Subcutaneous adipose tissue (tissue), 4 donors: ENCODE measurements around the gene BCOR. TPM values are rescaled to one million over a fixed set of nuclear protein-coding genes. Genes with fewer than 3 reads are reported as not detected.

Experiments
- CTCF ChIP-seq: fragments of 450-650 bp; IDR thresholded peaks from one replicate; pipeline ENCODE4 v1.5.1; 2016; ENCODE audit warnings: low read depth, mild to moderate bottlenecking, control low read depth, antibody characterized with exemption, moderate library complexity
- total RNA-seq, 4 donors: library from RNA; depleted of rRNA; stranded (reverse); fragments of >200 nt; gene quantifications; one replicate each; pipeline ENCODE4 v1.1.0, GENCODE V29; 2016

BCOR gene
- total RNA-seq, result 10 to 100 TPM in 1 of 4 donors, 1 to 10 TPM in 3; 9.3 to 17.1 (median 9.5) TPM

- TF ChIP-seq CTCF, result no peak
Observed at GRCh38 chrX:40097504-40098263, at the start of gene BCOR. Gene BCOR (minus strand): TSS chrX:40097958. CDS start chrX:40077929, 20,029 bp downstream.

- TF ChIP-seq CTCF, result no peak
Observed at GRCh38 chrX:40147126-40147952, 49.6 kb upstream of the BCOR start.

DNA sequence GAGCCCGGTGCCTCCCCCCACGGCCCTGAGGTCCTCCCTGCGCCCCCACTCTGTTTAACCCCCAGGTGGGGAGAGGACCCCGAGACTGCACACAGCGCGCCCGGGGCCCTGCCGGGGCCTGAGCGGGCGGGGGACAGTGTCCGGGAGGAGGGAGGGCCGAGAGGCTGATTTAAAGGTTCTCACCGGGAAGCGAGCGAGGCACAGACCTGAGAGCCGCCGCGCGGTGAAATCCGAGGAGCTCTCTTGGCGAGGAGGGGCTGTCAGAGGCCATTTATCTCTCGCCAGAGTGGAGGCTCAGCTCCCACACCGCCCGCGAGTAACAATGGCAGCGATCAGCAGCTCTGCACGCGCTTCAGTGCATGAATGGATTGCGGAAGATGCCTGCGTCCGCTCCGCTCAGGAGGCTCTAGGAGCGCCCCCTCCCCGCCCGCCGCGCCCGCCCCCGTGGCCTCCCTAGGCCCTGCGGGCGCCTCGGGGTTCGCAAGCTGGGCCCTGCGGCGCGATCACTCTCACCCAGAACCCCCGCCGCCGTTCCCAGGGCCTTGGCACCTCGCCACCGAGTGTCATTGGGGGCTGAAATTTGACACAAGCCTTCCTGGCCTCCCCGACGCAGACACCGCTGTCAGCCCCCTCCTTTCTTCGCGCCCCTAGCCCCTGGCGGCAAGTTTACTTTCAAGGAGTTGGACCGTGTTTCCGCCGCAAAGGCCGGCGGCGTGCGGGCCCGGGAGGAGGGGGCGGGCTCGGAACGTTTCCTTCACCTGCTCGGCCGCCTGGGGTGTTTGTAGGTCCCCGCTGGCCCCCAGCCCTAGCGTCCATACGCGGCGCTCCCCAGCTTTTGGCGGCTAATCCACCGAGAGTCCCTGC lies 48.7 kb upstream of the BCOR start:
- TF ChIP-seq CTCF, result no peak

DNA sequence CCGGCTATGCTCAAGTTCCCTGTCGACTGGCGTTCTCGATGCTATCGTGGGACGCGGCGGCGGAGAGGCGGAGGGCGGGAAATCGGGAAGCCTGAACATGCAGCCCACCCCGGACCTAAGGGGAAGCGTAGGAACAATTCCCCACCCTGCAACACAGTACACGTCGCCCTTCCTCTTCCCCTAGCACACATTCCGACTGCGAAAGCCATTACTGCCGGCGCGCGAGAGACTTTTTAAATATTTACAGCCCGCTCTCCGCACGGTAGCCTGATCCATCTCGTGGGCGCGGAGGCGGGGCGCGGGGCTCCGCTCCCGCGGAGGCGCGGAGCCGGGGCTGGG lies 48.1 kb upstream of the BCOR start:
- TF ChIP-seq CTCF, result no peak

GRCh38 chrX:40145001-40145922 lies 47.5 kb upstream of the BCOR start:
- no peak for TF ChIP-seq CTCF

GRCh38 chrX:40144576-40144975 lies 46.8 kb upstream of the BCOR start:
- TF ChIP-seq CTCF, result no peak
